Activated T-cell treated with anti-CD3 and anti-CD28 coated beads, Interleukin-2, amount 50 U/mL, for 4 hours (primary cell): ENCODE data around the gene RASSF3. TPM values are rescaled to one million over a fixed set of nuclear protein-coding genes. Genes with fewer than 3 reads are reported as not detected.

Experiments
- ATAC-seq, 2 donors: fragments of 200-7000 bp; cut with Tn5 transposase; one replicate each; pipeline ENCODE4 v1.10.0; 2021
- DNase-seq: peaks from one replicate; pipeline ENCODE4 v3.0.0-alpha.2; 2020
- H3K27me3 Mint-ChIP-seq: one replicate; pipeline ENCODE4 v1.8.0; 2021; ENCODE audit warnings: low read depth, mixed read lengths
- H3K36me3 Mint-ChIP-seq: one replicate; pipeline ENCODE4 v1.8.0; 2022; ENCODE audit warnings: mixed read lengths; ENCODE audit not compliant: insufficient read depth
- H3K4me1 Mint-ChIP-seq: one replicate; pipeline ENCODE4 v1.8.0; 2021; ENCODE audit warnings: low read depth, mixed read lengths
- H3K4me3 Mint-ChIP-seq: one replicate; pipeline ENCODE4 v1.8.0; 2021; ENCODE audit warnings: mild to moderate bottlenecking, moderate library complexity, mixed read lengths
- H3K9me3 Mint-ChIP-seq: one replicate; pipeline ENCODE4 v1.8.0; 2021; ENCODE audit warnings: mixed read lengths
- total RNA-seq, 3 donors: library from RNA; stranded (reverse); gene quantifications; one replicate each; pipeline ENCODE4 v1.2.1, GENCODE V29; 2021

Gene RASSF3
- total RNA-seq, 3 donors from 2014 or later, result 44.2 to 47.6 (median 46.2) TPM

GRCh38 chr12:64740646-64741045 is 130.4 kb downstream of the RASSF3 start:
- H3K36me3 Mint-ChIP-seq, result peaks cover 62% of the 10 kb centered on the region
- no peaks in the 10 kb centered on the region for H3K9me3 Mint-ChIP-seq
- ATAC-seq (no peak), DNase-seq (no peak)
- H3K4me1 Mint-ChIP-seq, result peaks cover 14% of the 10 kb centered on the region
- no peaks in the 10 kb centered on the region for H3K27me3 Mint-ChIP-seq
- no peak overlapping the region for H3K4me3 Mint-ChIP-seq

GRCh38 chr12:64742416-64742815 is 132.1 kb downstream of the RASSF3 start:
- ATAC-seq, result peak in 1 of 2 donors; percentile 46
- Mint-ChIP-seq H3K4me3 (no peak overlapping the region), H3K4me1 (peaks cover 10% of the 10 kb centered on the region), H3K36me3 (peaks cover 60% of the 10 kb centered on the region), H3K27me3 (no peaks in the 10 kb centered on the region), H3K9me3 (no peaks in the 10 kb centered on the region)
- no peak for DNase-seq

GRCh38 chr12:64743206-64743605 is 132.9 kb downstream of the RASSF3 start:
- ATAC-seq, result no peak
- Mint-ChIP-seq H3K4me3 (no peak overlapping the region), H3K4me1 (peaks cover 2% of the 10 kb centered on the region), H3K36me3 (peaks cover 57% of the 10 kb centered on the region), H3K9me3 (no peaks in the 10 kb centered on the region), H3K27me3 (no peaks in the 10 kb centered on the region)
- no peak for DNase-seq

- no peaks in the 10 kb centered on the region for H3K9me3 Mint-ChIP-seq
- DNase-seq (no peak), ATAC-seq (no peak)
- H3K4me1 Mint-ChIP-seq, result no peaks in the 10 kb centered on the region
- H3K27me3 Mint-ChIP-seq, result no peaks in the 10 kb centered on the region
- peaks cover 52% of the 10 kb centered on the region for H3K36me3 Mint-ChIP-seq
- no peak overlapping the region for H3K4me3 Mint-ChIP-seq
These were observed 134.3 kb downstream of the RASSF3 start for GRCh38 chr12:64744422-64745258.

GRCh38 chr12:64745259-64745807 is 135.0 kb downstream of the RASSF3 start:
- DNase-seq, result no peak
- ATAC-seq, result no peak
- H3K36me3 Mint-ChIP-seq, result peaks cover 49% of the 10 kb centered on the region
- no peaks in the 10 kb centered on the region for H3K27me3 Mint-ChIP-seq
- no peaks in the 10 kb centered on the region for H3K4me1 Mint-ChIP-seq
- no peaks in the 10 kb centered on the region for H3K9me3 Mint-ChIP-seq
- H3K4me3 Mint-ChIP-seq, result no peak overlapping the region

DNA sequence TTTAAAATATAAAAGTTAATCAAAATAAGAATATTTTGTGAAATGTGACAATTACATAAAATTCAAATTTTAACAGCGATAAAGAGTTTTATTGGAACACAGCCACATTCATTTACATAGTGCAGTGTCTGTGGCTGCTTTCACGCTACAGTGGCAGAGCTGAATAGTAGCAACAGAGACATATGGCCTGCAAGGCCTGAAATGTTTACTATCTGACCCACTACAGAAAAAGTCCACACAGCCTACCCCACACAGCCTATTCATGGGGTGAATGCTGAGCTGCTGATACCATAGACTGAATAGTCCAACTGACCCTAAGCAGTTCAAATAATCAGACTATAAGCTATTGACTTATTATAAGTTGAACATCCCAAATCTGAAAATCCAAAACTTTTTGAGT is 135.7 kb downstream of the RASSF3 start:
- no peak for DNase-seq
- Mint-ChIP-seq H3K4me3 (no peak overlapping the region), H3K4me1 (no peaks in the 10 kb centered on the region), H3K9me3 (no peaks in the 10 kb centered on the region), H3K27me3 (no peaks in the 10 kb centered on the region), H3K36me3 (peaks cover 52% of the 10 kb centered on the region)
- ATAC-seq, result no peak

- Mint-ChIP-seq H3K36me3 (peaks cover 47% of the 10 kb centered on the region), H3K27me3 (no peaks in the 10 kb centered on the region), H3K4me1 (no peaks in the 10 kb centered on the region), H3K4me3 (no peak overlapping the region), H3K9me3 (no peaks in the 10 kb centered on the region)
- no peak for ATAC-seq
- DNase-seq, result no peak
These were observed 136.4 kb downstream of the RASSF3 start for GRCh38 chr12:64746663-64747062.

Other genes starting within 250 kb of the RASSF3 start
- gene C12orf56, start 219.7 kb upstream of the RASSF3 start, total RNA-seq, result not detected
- 100 to 1,000 TPM; 130 to 143 (median 132) TPM for gene XPOT, start 206.1 kb upstream of the RASSF3 start, total RNA-seq
- gene TBK1, start 158.4 kb upstream of the RASSF3 start, total RNA-seq, result 10 to 100 TPM; 15.1 to 20.5 (median 15.4) TPM
- 10 to 100 TPM; 15.7 to 17.2 (median 16.0) TPM for gene GNS, start 148.9 kb downstream of the RASSF3 start, total RNA-seq
- gene TBC1D30, start 214.2 kb downstream of the RASSF3 start, total RNA-seq, result under 1 TPM; 0.24 to 0.81 (median 0.47) TPM